ENCODE data around the gene CAVIN1. TPM values are rescaled to one million over a fixed set of nuclear protein-coding genes. Genes with fewer than 3 reads are reported as not detected.

The CAVIN1 gene
- total and polyA plus RNA-seq, 2 donors (not counting 3 experiments of a cell fraction or from before 2014, with no cell fraction given), result 303 to 663 TPM

GRCh38 chr17:42422412-42422957 is 571 bp downstream of the CAVIN1 start:
- no peak overlapping the region for H3K4me2 ChIP-seq (ENCODE audit: insufficient read depth, low read length)
- BruUV-seq (replicated peaks), result no TSS peak

More at GRCh38 chr17:42422412-42422957, 571 bp downstream of the CAVIN1 start:
- Histone ChIP-seq H3K36me3 (ENCODE audit: control insufficient read depth in 2 of 2, extremely low read depth in 1 of 2, insufficient read depth in 2 of 2, low read length in 2 of 2) (no peaks in the 10 kb centered on the region), H3K4me3 (replicated peaks in 1 of 3; ENCODE audit: insufficient read depth in 1 of 3, low read depth in 1 of 3, low read length in 3 of 3) (peak overlapping the region; percentile 67 to 84 (median 79)), H2AFZ (ENCODE audit: low read depth, low read length) (no peak overlapping the region), H3K9ac (replicated peaks; ENCODE audit: extremely low read depth, insufficient read depth, low read length) (peak overlapping the region; percentile 86), H3K9me1 (replicated peaks; ENCODE audit: control insufficient read depth, extremely low read depth, insufficient read depth, low read length) (no peaks in the 10 kb centered on the region), H3K27me3 (ENCODE audit: control insufficient read depth in 2 of 2, insufficient read depth in 2 of 2, low read length in 2 of 2) (no peaks in the 10 kb centered on the region), H3K9me3 (replicated peaks; ENCODE audit: control insufficient read depth, insufficient read depth, low read length) (no peaks in the 10 kb centered on the region), H4K20me1 (replicated peaks; ENCODE audit: control insufficient read depth, extremely low read depth, insufficient read depth, low read length) (no peaks in the 10 kb centered on the region), H3K79me2 (ENCODE audit: control insufficient read depth, insufficient read depth, low read length) (peaks cover 56% of the 10 kb centered on the region), H3K27ac (ENCODE audit: insufficient read depth, low read depth, low read length) (peak overlapping the region; percentile 80), H3K4me1 (ENCODE audit: control insufficient read depth, extremely low read depth, insufficient read depth, low read length) (peaks cover 30% of the 10 kb centered on the region)
- CTCF ChIA-PET, result interaction anchor here (0.8 to 6.9 kb wide), 17 partner anchors 9 to 200 kb away, joined by 3 to 73 read pairs (median 5); partner anchors contain the start of gene STAT3
- DNase-seq (ENCODE audit: low read depth, low spot score) (no peak), FAIRE-seq (no peak)
- POLR2A ChIA-PET, result interaction anchor here (0.9 to 4.8 kb wide), 10 partner anchors 10 to 114 kb away, joined by 3 to 71 read pairs (median 6); partner anchors contain the start of genes NAGLU and STAT3
- dilution Hi-C loops (cut with MboI; ENCODE audit: extremely low pct_ligation_motif_present, low sequenced_read_pairs) (no loop called here), intact Hi-C loops (cut with micrococcal nuclease) (no loop called here)
- TF ChIP-seq JUN (IDR thresholded peaks at IDR 0.05; ENCODE audit: borderline replicate concordance, insufficient read depth, insufficient read length, low read depth) (no peak), MYC (IDR thresholded peaks at IDR 0.05; ENCODE audit: low read depth, low read length) (no peak), FOS (IDR thresholded peaks at IDR 0.05; ENCODE audit: borderline replicate concordance, insufficient read depth, low read length) (no peak), CTCF (IDR thresholded peaks at IDR 0.05; ENCODE audit: extremely low read depth in 1 of 2, insufficient read depth in 1 of 2, low read depth in 1 of 2, low read length in 2 of 2) (no peak)

Measured in endothelial cell of umbilical vein (primary cell).